ENCODE results near the gene KRTAP10-4. TPM values are rescaled to one million over a fixed set of nuclear protein-coding genes. Genes with fewer than 3 reads are reported as not detected.

The KRTAP10-4 gene
- total and polyA plus RNA-seq, 2 donors (not counting 3 experiments of a cell fraction or from before 2014, with no cell fraction given), result not detected

- no peak overlapping the region for H2AFZ ChIP-seq (ENCODE audit: low read depth, low read length)
- H3K9me1 ChIP-seq (replicated peaks; ENCODE audit: control insufficient read depth, extremely low read depth, insufficient read depth, low read length), result no peaks in the 10 kb centered on the region
- ChIA-PET POLR2A (no interaction called here), CTCF (no interaction called here)
- no peaks in the 10 kb centered on the region for H3K36me3 ChIP-seq (ENCODE audit: control insufficient read depth in 2 of 2, extremely low read depth in 1 of 2, insufficient read depth in 2 of 2, low read length in 2 of 2)
- no peak for TF ChIP-seq MYC (IDR thresholded peaks at IDR 0.05; ENCODE audit: low read depth, low read length)
- no peak for TF ChIP-seq EZH2 (IDR thresholded peaks at IDR 0.05; ENCODE audit: borderline replicate concordance, low read depth, low read length, severe bottlenecking)
- no peak for TF ChIP-seq FOS (IDR thresholded peaks at IDR 0.05; ENCODE audit: borderline replicate concordance, insufficient read depth, low read length)
- no peak for TF ChIP-seq GATA2 (IDR thresholded peaks at IDR 0.05; ENCODE audit: insufficient read depth, insufficient read length, low read depth, low read length)
- no peak for TF ChIP-seq POLR2A (IDR thresholded peaks at IDR 0.05; ENCODE audit: low read depth, low read length)
- TF ChIP-seq, protein P1, sequence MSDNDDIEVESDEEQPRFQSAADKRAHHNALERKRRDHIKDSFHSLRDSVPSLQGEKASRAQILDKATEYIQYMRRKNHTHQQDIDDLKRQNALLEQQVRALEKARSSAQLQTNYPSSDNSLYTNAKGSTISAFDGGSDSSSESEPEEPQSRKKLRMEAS (IDR thresholded peaks at IDR 0.05; ENCODE audit: insufficient read depth, insufficient read length), result no peak
- TF ChIP-seq POLR2AphosphoS5 (IDR thresholded peaks at IDR 0.05; ENCODE audit: insufficient read depth, low read depth, low read length), result no peak
- no peak for TF ChIP-seq JUN (IDR thresholded peaks at IDR 0.05; ENCODE audit: borderline replicate concordance, insufficient read depth, insufficient read length, low read depth)
- intact Hi-C loops (cut with micrococcal nuclease), result no loop called here
- FAIRE-seq (no peak), DNase-seq (ENCODE audit: low read depth, low spot score) (no peak)
- no peaks in the 10 kb centered on the region for H3K79me2 ChIP-seq (ENCODE audit: control insufficient read depth, insufficient read depth, low read length)
- no peak overlapping the region for H3K9ac ChIP-seq (replicated peaks; ENCODE audit: extremely low read depth, insufficient read depth, low read length)
- no peaks in the 10 kb centered on the region for H4K20me1 ChIP-seq (replicated peaks; ENCODE audit: control insufficient read depth, extremely low read depth, insufficient read depth, low read length)
- H3K27me3 ChIP-seq (ENCODE audit: control insufficient read depth in 2 of 2, insufficient read depth in 2 of 2, low read length in 2 of 2), result no peaks in the 10 kb centered on the region
- no peaks in the 10 kb centered on the region for H3K4me1 ChIP-seq (ENCODE audit: control insufficient read depth, extremely low read depth, insufficient read depth, low read length)
- H3K4me3 ChIP-seq (replicated peaks in 1 of 3; ENCODE audit: insufficient read depth in 1 of 3, low read depth in 1 of 3, low read length in 3 of 3), result no peak overlapping the region
- no peaks in the 10 kb centered on the region for H3K9me3 ChIP-seq (replicated peaks; ENCODE audit: control insufficient read depth, insufficient read depth, low read length)
- dilution Hi-C loops (cut with MboI; ENCODE audit: extremely low pct_ligation_motif_present, low sequenced_read_pairs), result no loop called here
- H3K27ac ChIP-seq (ENCODE audit: insufficient read depth, low read depth, low read length), result no peak overlapping the region
- no peak overlapping the region for H3K4me2 ChIP-seq (ENCODE audit: insufficient read depth, low read length)
- no TSS peak for BruUV-seq (replicated peaks)
Observed at GRCh38 chr21:44571296-44571695, 2.2 kb upstream of the KRTAP10-4 start.

Measured in endothelial cell of umbilical vein (primary cell).